HG02610 (cell line): ENCODE measurements around the gene DIO3.

Experiments used
- ATAC-seq: cut with Tn5 transposase; IDR thresholded peaks from one replicate; pipeline ENCODE4 v1.9.1; 2021; ENCODE audit warnings: mild to moderate bottlenecking, moderate library complexity; ENCODE audit not compliant: unreplicated experiment

Gene DIO3

DNA sequence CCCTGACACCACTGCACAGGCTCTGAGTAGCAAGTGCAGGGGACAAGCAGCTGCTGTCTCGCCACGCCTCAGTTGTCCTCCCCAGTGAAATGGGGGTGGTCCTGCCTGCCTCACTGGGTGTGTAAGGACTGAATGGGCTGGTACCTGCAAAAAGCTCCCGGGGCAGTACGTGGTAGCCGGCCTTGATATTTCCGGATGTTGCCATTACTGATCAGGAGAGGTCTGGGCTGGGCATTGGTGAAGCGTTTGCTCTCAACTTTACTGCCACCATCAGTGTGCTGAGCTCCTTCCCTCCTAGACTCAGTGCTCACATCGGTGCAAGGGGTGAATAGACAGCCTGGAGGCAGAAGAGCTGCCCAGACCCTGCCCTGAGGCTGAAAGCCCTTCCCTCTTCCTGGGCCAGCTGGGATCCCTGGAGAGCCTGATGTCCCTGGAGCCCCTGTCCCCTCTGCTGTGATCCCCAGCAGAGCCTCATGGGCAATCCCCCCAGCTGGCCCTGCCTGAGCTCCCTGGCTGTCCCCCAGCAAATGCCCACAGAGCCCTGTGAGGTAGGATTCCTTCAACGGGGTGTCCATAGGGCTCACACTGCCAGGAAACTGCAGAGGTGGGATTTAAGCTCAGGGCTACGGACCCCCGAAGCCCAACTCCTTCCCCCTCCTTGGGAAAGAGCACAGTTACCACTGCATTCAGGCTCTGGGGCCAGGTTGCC, 18.2 kb downstream of the DIO3 start:
- no peak for ATAC-seq

DNA sequence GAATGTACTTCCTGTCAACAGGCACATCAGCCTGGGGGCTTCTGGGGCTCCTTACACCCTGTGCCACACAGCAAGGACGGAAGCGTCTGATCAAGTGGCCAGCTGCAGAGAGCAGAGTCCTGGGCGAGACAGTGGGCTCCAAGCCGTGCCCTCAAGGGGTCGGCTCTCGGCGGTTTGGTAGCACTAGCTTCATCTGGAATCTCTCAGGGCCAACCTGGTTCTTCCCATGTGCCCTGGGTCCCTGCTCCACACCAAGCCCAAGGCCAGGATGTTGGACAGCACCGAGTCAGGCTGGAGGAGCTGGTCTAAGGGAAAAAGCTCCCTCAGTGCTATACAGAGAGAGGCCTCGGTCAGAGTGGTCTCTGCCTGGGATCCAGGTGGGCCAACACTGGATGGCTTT, 20.5 kb downstream of the DIO3 start:
- ATAC-seq: no peak

- ATAC-seq: no peak
Observed at GRCh38 chr14:101582294-101582693, 21.0 kb downstream of the DIO3 start.

DNA sequence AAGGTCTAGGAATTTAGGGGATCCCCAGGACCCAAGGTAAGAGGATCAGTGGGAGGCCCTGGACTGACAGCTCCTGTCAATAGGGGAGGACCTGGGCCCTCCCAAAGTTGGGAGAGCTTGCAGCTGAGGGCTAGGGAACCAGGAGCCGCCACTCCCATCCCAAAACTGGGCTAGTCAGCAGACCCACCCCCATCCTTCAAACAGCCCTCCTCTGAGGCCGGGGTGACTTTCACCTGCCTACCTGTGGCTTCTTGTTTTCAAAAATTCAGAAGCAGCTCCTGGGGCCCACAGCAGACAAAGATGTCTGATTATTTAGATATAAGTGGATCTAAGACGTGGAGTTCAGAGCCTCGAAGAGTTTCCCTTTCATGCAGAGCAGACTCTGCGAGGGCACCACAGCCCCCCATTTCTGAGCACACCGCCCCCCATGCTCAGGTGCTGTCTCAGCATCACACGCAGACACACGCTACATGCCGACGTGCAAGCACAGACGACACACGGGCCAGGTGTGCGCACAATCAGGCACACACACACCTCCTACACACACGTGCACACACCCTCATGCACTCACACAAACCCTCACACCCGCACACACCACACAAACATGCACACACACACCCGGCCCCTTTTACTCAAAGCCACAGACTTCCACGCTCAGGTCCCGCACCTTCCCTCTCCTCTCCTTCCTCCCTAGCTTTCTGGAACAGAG, 21.9 kb downstream of the DIO3 start:
- ATAC-seq: no peak

DNA sequence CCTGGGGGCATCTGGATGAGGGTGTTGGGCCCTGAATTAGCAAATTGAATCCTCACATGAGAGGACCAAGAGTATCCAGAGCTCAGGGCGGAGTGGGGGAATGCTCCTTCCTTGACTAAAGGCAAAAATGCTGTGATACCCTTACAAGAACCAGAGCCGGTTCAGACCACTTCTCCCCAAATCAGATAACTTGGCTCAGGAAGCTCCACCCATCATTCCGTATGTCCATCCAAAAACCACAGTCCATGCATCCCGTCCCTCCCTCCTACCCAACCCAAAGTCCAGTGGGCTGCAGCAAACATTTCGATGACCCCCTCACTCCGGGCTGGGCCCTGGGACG, 22.4 kb downstream of the DIO3 start:
- ATAC-seq: no peak

GRCh38 chr14:101584055-101584859, 23.0 kb downstream of the DIO3 start:
- ATAC-seq: no peak

DNA sequence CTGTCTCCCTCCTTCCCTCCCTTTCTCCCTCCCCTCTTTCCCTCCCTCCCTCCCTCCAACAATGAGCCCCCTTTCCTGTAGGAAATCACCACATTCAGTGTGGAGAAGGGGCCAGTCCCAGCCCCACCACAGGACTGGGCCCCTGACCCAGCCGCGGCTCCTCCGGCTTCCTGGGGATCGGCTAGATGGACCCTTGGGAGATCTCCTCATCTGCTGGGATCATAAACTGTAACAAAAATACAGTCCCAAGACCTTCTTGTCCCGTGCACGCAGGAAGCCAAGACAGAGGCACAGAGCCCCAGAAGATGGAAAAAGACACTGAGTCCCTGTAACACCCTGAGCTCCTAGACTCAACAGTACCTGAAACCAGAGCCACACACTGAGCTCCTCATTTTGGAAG, 23.9 kb downstream of the DIO3 start:
- ATAC-seq: no peak

- ATAC-seq: no peak
Observed at GRCh38 chr14:101586531-101587430, 25.5 kb downstream of the DIO3 start.

DNA sequence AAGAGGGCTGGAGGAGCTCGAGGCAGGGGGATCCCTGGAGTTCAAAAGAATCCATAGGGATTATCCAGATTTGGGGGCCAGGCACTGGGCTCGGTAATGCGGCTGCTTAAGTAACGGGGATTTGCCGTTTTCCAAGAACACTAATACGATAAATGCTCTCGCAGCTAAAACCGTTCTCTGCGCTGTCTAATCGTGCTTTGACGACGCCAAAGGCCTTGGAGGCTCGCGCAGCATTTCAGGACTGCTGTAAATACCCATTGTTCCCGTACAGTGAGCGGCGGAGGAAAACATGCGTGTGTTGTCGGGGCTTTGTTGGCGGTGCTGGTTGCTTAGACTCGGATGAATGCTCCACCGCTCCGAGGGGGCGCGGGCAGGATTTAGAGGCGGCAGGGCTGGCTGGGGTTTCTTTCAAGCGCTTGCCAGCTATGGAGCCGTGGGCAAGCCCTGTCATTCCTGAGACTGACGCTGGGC, 26.2 kb downstream of the DIO3 start:
- ATAC-seq: no peak

- ATAC-seq: no peak
Observed at GRCh38 chr14:101588286-101588975, 27.1 kb downstream of the DIO3 start.

- no peak for ATAC-seq
Observed at GRCh38 chr14:101588990-101589389, 27.7 kb downstream of the DIO3 start.

- ATAC-seq: no peak
Observed at GRCh38 chr14:101589486-101590015, 28.3 kb downstream of the DIO3 start.

GRCh38 chr14:101590062-101590461, 28.8 kb downstream of the DIO3 start:
- no peak for ATAC-seq

- no peak for ATAC-seq
Observed at GRCh38 chr14:101590616-101591015, 29.3 kb downstream of the DIO3 start.

DNA sequence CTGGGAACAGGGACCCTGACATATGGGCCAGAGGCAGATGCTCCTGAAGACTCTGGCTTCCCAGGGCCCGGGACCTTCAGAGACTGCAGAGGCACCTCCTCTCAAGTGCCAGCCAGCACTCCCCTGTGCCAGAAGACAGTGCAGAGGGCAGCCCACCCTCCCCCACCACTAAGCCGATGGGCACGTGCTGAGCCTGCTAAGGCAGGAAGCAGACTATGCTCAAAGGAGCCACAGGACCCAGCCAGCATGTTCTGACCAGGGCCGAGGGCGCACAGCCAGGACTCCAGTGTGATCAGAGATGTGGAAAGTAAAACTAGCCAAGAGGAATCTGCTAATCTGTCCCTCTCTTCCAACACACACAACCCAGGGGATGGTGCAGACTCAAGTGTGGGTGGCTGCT, 29.8 kb downstream of the DIO3 start:
- ATAC-seq: no peak

- no peak for ATAC-seq
Observed at GRCh38 chr14:101591582-101591981, 30.3 kb downstream of the DIO3 start.

- no peak for ATAC-seq
Observed at GRCh38 chr14:101593411-101594238, 32.3 kb downstream of the DIO3 start.

DNA sequence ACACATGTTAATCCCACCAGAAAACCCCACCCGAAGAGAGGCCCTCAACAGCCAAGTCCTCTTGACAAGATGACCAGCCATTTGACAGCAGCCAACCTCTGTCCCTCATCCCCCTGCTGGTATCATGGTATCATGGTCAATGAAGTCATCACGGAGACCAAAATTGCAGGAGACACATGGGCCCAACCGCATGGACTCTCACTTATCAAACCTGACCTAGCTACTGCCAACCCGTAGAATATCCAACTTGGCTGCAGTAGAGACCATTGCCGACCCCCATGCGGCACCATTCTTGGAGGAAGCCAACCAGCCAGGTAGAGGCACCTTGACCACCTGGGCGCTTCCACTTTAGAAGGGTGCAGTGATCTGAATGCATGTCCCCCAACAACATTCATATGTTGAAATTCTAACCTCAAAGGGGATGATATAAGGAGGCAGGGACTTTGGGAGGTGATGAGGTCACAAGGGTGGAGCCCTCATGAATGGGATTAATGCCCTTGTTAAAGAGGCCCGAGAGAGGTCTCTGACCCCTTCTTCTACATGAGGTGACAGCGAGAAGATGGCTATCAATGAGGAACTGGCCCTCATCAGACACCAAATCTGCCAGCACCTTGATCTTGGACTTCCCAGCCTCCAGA, 33.3 kb downstream of the DIO3 start:
- ATAC-seq: no peak

- no peak for ATAC-seq
Observed at GRCh38 chr14:101595349-101595748, 34.1 kb downstream of the DIO3 start.
